CD1c-positive myeloid dendritic cell (primary cell): ENCODE data around the gene SUB1.
"Not testable (repeated sequence)": the region's sequence is repeated elsewhere in the genome, so short reads cannot be mapped to it uniquely, and the experiment has no call there.

Source experiments
- DNase-seq: peaks from one replicate; pipeline ENCODE4 v3.0.0-alpha.2; 2016; ENCODE audit errors: extremely low spot score

SUB1 gene

GRCh38 chr5:32585446-32586275, at the start of gene SUB1:
Gene SUB1 (plus strand): TSS chr5:32585557. CDS start chr5:32588513, 2,956 bp downstream.
- peak; percentile 96 for DNase-seq

- no peak for DNase-seq
Measured at GRCh38 chr5:32536246-32536645, 49.1 kb upstream of the SUB1 start.

GRCh38 chr5:32537437-32538029, 47.8 kb upstream of the SUB1 start:
- DNase-seq: peak; percentile 64

DNA sequence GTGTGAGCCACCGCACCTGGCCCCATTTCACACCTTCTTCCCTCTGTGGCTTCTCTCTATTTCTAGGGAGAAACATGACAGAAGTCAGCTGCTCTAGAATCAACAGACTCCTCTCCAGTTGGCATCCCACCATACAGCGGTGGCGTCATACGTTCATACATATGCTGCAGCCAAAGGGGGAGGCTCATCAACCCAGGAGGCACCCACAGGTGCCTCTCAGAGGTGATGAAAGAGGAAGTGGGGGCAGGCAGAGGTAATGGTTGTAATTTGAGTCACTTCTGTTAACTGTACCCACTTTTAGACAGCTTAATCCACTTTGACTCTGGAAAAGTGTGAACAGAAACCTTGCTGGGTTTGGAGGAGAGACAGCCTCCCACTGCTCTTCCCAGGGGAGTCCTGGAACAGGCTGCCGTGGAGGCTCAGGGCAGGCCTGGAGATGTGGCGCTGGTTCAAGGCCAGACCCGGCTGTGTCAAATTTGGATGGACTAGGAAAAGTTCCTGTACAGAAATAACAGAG, 47.3 kb upstream of the SUB1 start:
- DNase-seq: peak; percentile 26

- DNase-seq: peak; percentile 91
Measured at GRCh38 chr5:32539981-32540845, 45.1 kb upstream of the SUB1 start.

- no peak for DNase-seq
Measured at GRCh38 chr5:32541241-32541640, 44.1 kb upstream of the SUB1 start.

- peak; percentile 82 for DNase-seq
Measured at GRCh38 chr5:32542216-32543059, 42.9 kb upstream of the SUB1 start.

DNA sequence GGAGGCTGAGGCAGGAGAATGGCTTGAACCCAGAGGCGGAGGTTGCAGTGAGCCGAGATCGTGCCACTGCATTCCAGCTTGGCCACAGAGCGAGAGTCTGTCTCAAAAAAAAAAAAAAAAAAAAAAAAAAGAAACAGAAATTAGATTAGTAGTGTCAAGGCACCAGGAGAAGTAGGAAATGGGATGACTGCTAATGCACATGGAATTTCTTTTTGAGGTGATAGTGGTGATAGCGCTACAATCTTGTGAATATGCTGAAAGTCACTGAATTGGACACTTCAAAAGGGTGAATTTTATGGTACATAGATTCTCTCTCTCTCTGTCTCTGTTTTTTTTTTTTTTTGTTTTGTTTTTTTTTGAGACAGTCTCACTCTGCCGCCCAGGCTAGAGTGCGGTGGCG, 42.1 kb upstream of the SUB1 start:
- DNase-seq: no peak

DNA sequence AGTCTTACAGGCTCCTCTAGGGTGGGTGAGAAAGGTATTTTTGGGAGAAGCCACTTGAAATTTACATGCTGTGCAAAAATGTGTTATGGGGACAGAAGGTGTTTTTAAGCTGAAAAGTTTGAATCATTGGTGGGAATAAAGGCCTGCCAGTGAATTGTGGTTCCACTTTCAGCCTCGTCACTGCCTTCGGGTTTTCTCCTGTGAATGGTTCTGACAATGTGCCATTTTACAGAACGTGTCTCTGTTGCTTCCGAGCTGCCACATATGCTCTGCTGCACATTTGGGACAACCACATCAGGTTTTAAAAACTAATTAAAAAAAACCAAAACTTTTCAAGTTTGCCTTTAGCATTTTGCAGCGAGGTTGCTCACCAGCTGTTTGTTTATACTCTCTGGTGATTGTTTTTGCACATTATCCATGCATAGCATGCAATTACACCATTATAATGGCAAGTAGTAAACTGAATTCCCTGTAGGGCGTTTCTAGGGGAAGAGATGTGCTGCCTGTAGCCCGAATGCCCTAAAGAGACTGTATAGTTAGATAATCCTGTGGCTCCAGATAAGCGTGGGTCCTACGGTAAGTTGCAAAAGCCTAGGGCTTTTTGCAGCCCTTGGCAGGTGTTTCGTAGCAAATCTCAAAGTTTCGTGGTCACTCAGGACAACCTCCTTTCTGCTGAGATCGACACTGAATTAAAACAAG, 40.1 kb upstream of the SUB1 start:
- DNase-seq: no peak

DNA sequence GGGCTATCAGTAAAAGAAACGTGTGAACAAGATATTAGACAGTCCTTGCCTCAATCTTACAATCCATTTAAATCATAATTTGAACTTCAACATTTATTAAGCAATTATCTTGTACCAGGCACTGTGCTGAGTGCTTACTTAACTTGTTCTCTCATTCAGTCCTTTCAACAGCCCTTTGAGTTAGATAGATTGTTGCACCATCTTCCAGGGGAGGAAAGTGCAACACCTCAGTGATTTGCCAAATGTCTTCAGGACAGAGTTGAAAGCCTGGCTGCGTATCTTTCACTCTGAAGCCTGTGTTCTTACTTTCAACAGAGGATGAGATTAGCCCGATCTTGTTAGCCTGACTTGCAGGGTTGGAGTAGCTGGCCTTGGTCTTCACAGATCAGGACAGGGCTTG, 34.2 kb upstream of the SUB1 start:
- DNase-seq: no peak

DNA sequence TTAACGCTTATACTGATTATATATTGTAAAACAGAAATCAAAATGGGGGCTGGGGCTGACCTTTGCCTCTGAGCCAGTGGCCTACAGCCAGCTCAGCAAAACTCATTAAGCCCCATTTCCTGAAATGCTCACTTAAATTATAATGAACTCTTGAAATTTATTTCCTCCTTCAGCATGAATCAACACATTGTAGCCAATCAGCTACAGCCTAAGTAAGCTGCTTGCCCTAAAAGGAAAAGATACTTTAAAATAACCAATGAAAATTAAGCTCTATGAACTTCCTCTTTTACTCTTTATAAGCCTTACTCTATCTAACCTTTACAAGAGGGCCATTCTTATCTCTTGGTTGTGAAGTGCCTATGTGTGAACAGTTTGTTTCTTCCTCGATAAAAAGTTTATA, 33.5 kb upstream of the SUB1 start:
- DNase-seq: peak; percentile 18

- DNase-seq: not testable (repeated sequence)
Measured at GRCh38 chr5:32552491-32552890, 32.9 kb upstream of the SUB1 start.

- DNase-seq: no peak
Measured at GRCh38 chr5:32552936-32553335, 32.4 kb upstream of the SUB1 start.

- DNase-seq: not testable (repeated sequence)
Measured at GRCh38 chr5:32554181-32554780, 31.1 kb upstream of the SUB1 start.

GRCh38 chr5:32556543-32556942, 28.8 kb upstream of the SUB1 start:
- DNase-seq: not testable (repeated sequence)

DNA sequence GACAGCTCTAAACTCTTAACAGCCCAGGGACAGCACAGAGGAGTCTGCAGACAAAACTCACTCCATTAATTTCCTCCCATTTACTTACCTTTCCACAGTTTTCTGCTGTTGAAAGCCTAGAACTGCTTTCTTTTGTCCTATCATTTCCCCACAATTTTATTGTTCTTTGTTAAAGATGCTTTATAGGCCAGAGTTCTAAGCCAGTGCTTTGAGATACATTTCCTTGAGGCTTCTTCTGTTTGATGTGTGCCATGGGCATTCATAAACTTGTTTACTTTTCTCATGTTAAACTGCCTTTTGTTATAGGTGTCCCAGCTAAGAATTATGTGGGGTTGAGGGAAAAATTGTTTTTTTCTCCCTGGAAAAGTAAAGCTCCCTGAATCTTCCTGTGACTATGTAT, 25.9 kb upstream of the SUB1 start:
- no peak for DNase-seq

DNA sequence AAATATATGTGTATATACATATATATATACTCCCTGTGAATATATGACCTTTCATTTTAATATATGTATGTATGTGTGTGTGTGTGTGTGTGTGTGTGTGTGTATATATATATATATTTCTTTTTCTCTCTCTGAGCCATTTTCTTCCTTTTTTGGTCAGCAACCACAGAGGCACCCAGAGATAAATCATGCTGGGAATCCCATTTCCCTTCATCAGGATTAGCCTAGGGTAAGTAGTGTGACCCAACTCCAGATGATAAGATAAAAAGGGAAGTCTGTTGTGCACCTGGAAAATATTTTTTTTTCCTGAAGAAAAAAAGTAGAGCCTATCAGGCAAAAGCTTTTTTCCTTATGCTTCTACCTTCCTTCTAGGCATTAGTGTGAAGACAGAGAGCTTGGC, 25.4 kb upstream of the SUB1 start:
- DNase-seq: no peak

GRCh38 chr5:32562056-32562455, 23.3 kb upstream of the SUB1 start:
- DNase-seq: no peak

DNA sequence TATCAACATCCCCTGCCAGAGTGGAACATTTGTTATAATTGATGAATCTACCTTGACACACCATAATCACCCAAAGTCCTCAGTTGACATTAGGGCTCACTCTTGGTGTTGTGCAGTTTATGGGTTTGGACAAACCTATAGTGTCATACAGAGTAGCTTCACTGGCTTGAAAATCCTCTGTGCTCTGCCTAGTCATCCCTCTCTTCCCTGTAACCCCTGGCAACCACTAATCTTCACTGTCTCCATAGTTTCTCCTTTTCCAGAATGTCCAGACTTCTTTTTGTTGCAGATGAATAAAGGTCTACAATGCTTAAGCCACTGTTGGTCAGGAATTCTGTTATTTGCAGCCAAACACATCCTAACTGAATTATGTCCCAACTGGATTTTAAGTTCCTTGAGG, 22.5 kb upstream of the SUB1 start:
- no peak for DNase-seq

- DNase-seq: no peak
Measured at GRCh38 chr5:32563614-32564013, 21.7 kb upstream of the SUB1 start.
